KOPT-K1 (cell line): ENCODE results near the gene ERCC6.

ENCODE experiments used
- H3K27ac ChIP-seq: fragments of 200-600 bp; sonication (generic); 2 replicates; pipeline ENCODE4 v1.5.1; 2016; ENCODE audit warnings: antibody characterized with exemption, mild to moderate bottlenecking, low read depth, low read length; ENCODE audit not compliant: poor library complexity, severe bottlenecking
- H3K36me3 ChIP-seq: fragments of 200-600 bp; sonication (generic); 2 replicates; pipeline ENCODE4 v1.5.1; 2017; ENCODE audit warnings: antibody characterized with exemption, mild to moderate bottlenecking, low read length, moderate library complexity; ENCODE audit not compliant: insufficient read depth
- H3K9me3 ChIP-seq: fragments of 200-600 bp; sonication (generic); 2 replicates; pipeline ENCODE4 v1.5.1; 2017; ENCODE audit warnings: antibody characterized with exemption, low read length, mild to moderate bottlenecking; ENCODE audit not compliant: insufficient read depth, poor library complexity, severe bottlenecking

The ERCC6 gene

GRCh38 chr10:49471532-49471931, 67.4 kb downstream of the ERCC6 start:
- Histone ChIP-seq H3K36me3 (peaks cover 48% of the 10 kb centered on the region; the same call in 1 of the 2 replicates), H3K27ac (no peak overlapping the region), H3K9me3 (no peaks in the 10 kb centered on the region)

- Histone ChIP-seq H3K9me3 (peaks cover 22% of the 10 kb centered on the region), H3K36me3 (peaks cover 19% of the 10 kb centered on the region; the same call in 1 of the 2 replicates), H3K27ac (no peak overlapping the region)
Observed at GRCh38 chr10:49465736-49466135, 73.2 kb downstream of the ERCC6 start.
